ENCODE results near the gene SDCCAG8. TPM values are rescaled to one million over a fixed set of nuclear protein-coding genes. Genes with fewer than 3 reads are reported as not detected.

Gene SDCCAG8
- total RNA-seq, 1 experiment from 2014 or later = 10.0 TPM

DNA sequence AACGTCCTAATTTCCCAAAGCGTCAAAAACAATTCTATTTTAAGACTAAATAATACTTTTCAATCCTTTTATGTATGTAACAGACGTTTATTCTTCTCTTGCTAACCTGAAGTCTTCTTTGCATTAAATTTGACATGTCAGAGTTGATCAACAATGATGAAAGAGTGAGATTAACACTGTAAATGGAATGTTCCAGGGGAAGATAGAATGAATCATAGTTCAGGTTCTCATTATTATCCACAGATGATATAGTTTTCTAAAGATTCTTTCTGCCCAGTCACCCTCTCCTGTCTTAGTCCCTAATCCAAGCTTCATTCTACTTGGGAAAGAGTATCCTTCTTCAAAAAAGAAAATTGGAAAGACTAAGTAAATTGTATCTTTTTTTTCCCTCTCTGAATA is 38.9 kb downstream of the SDCCAG8 start:
- WGBS (ENCODE audit: extremely low coverage, insufficient read length, low lambda C conversion rate) = no CpG with 5 or more reads among the region's 3 CpGs
- Histone ChIP-seq H3K4ac (ENCODE audit: low read depth, low read length) (no peak overlapping the region), H3K23ac (ENCODE audit: insufficient read length, low read depth, low read length) (no peak overlapping the region), H3K9me3 (ENCODE audit: control insufficient read depth, low read depth, low read length) (no peaks in the 10 kb centered on the region), H3K27ac (ENCODE audit: insufficient read length, low read depth, low read length) (no peak overlapping the region), H4K91ac (ENCODE audit: insufficient read length, low read depth, low read length) (no peak overlapping the region), H3K27me3 (ENCODE audit: insufficient read depth, low read length) (no peaks in the 10 kb centered on the region), H4K5ac (ENCODE audit: insufficient read length, low read depth, low read length) (no peak overlapping the region), H2BK5ac (ENCODE audit: insufficient read length, low read length) (no peak overlapping the region), H2BK15ac (ENCODE audit: low read depth, low read length) (no peak overlapping the region), H3K79me1 (ENCODE audit: insufficient read depth, low read depth, low read length, poor library complexity, severe bottlenecking) (no peaks in the 10 kb centered on the region), H3K4me2 (ENCODE audit: insufficient read depth, insufficient read length, low read length) (no peak overlapping the region), H2BK20ac (ENCODE audit: low read depth, low read length, poor library complexity, severe bottlenecking) (no peak overlapping the region), H3K4me1 (ENCODE audit: insufficient read depth, low read length) (no peaks in the 10 kb centered on the region; the same call in 1 of the 2 replicates), H3K9ac (ENCODE audit: extremely low read depth, insufficient read length, low read length) (no peak overlapping the region), H3T11ph (ENCODE audit: low read length) (no peak overlapping the region), H4K8ac (replicated peaks; ENCODE audit: insufficient read length, low read depth, low read length) (no peak overlapping the region), H3K18ac (ENCODE audit: insufficient read length, low read depth, low read length) (no peak overlapping the region), H2BK120ac (ENCODE audit: low read depth, low read length, poor library complexity, severe bottlenecking) (no peak overlapping the region), H3K79me2 (ENCODE audit: insufficient read depth, low read length) (no peaks in the 10 kb centered on the region), H2BK12ac (ENCODE audit: insufficient read length, low read depth, low read length) (no peak overlapping the region), H4K20me1 (ENCODE audit: control insufficient read depth, insufficient read depth, insufficient read length) (no peaks in the 10 kb centered on the region), H3K56ac (ENCODE audit: insufficient read length, low read depth, low read length) (no peak overlapping the region), H3K23me2 (ENCODE audit: insufficient read length, low read depth, low read length, poor library complexity, severe bottlenecking) (no peaks in the 10 kb centered on the region), H2AK5ac (ENCODE audit: insufficient read length, low read length) (no peak overlapping the region), H2AFZ (ENCODE audit: low read length) (no peak overlapping the region), H3K14ac (ENCODE audit: insufficient read depth, low read length) (no peak overlapping the region)
- H3K4me1 Mint-ChIP-seq = peaks cover 14 to 29% of the 10 kb centered on the region in 2 experiments
- peaks cover 0 to 6% of the 10 kb centered on the region in 2 experiments; a peak in 1 of 5 replicates for H3K9me3 Mint-ChIP-seq
- H3K27me3 Mint-ChIP-seq (ENCODE audit: low read depth) = no peaks in the 10 kb centered on the region
- H3K27ac Mint-ChIP-seq = no peak overlapping the region
- no peaks in the 10 kb centered on the region; a peak in 1 of 7 replicates for H3K36me3 Mint-ChIP-seq (ENCODE audit: insufficient read depth in 1 of 3, low read depth in 3 of 3)
- no peak overlapping the region for H3K4me3 Mint-ChIP-seq
- no peak for DNase-seq
- no peak for TF ChIP-seq CTCF (conservative IDR thresholded peaks at IDR 0.05)
